ENCODE data around the gene GABBR1. TPM values are rescaled to one million over a fixed set of nuclear protein-coding genes. Genes with fewer than 3 reads are reported as not detected.

GABBR1 gene
- total and polyA plus RNA-seq, 2 donors (not counting 3 experiments of a cell fraction or from before 2014, with no cell fraction given), result 43.6 to 50.8 TPM

- dilution Hi-C loops (cut with MboI; ENCODE audit: extremely low pct_ligation_motif_present, low sequenced_read_pairs), result no loop called here
- no peak for FAIRE-seq
- Histone ChIP-seq H3K4me2 (ENCODE audit: insufficient read depth, low read length) (peak overlapping the region; percentile 77), H3K9ac (replicated peaks; ENCODE audit: extremely low read depth, insufficient read depth, low read length) (no peak overlapping the region), H3K79me2 (ENCODE audit: control insufficient read depth, insufficient read depth, low read length) (no peaks in the 10 kb centered on the region), H3K9me1 (replicated peaks; ENCODE audit: control insufficient read depth, extremely low read depth, insufficient read depth, low read length) (no peaks in the 10 kb centered on the region), H3K4me1 (ENCODE audit: control insufficient read depth, extremely low read depth, insufficient read depth, low read length) (peaks cover 28% of the 10 kb centered on the region), H3K4me3 (replicated peaks in 1 of 3; ENCODE audit: insufficient read depth in 1 of 3, low read depth in 1 of 3, low read length in 3 of 3) (peak overlapping the region; percentile 57 to 73 (median 62)), H3K9me3 (replicated peaks; ENCODE audit: control insufficient read depth, insufficient read depth, low read length) (no peaks in the 10 kb centered on the region), H4K20me1 (replicated peaks; ENCODE audit: control insufficient read depth, extremely low read depth, insufficient read depth, low read length) (no peaks in the 10 kb centered on the region), H3K27ac (ENCODE audit: insufficient read depth, low read depth, low read length) (no peak overlapping the region), H3K27me3 (ENCODE audit: control insufficient read depth in 2 of 2, insufficient read depth in 2 of 2, low read length in 2 of 2) (no peaks in the 10 kb centered on the region), H2AFZ (ENCODE audit: low read depth, low read length) (peak overlapping the region; percentile 87), H3K36me3 (ENCODE audit: control insufficient read depth in 2 of 2, extremely low read depth in 1 of 2, insufficient read depth in 2 of 2, low read length in 2 of 2) (no peaks in the 10 kb centered on the region)
- DNase-seq (ENCODE audit: low read depth, low spot score), result no peak
- BruUV-seq (replicated peaks), result no TSS peak
- ChIA-PET CTCF (interaction anchor here (1.8 to 2.7 kb wide), 3 partner anchors 14 to 20 kb away, joined by 28 to 34 read pairs (median 30); no protein-coding TSS in a partner anchor), POLR2A (interaction anchor here (1.3 kb wide), 1 partner anchor 17 kb away, joined by 7 read pairs; no protein-coding TSS in a partner anchor)
- TF ChIP-seq CTCF (IDR thresholded peaks at IDR 0.05; ENCODE audit: extremely low read depth in 1 of 2, insufficient read depth in 1 of 2, low read depth in 1 of 2, low read length in 2 of 2), result no peak
- no peak for TF ChIP-seq FOS (IDR thresholded peaks at IDR 0.05; ENCODE audit: borderline replicate concordance, insufficient read depth, low read length)
- no peak for TF ChIP-seq GATA2 (IDR thresholded peaks at IDR 0.05; ENCODE audit: insufficient read depth, insufficient read length, low read depth, low read length)
- TF ChIP-seq POLR2AphosphoS5 (IDR thresholded peaks at IDR 0.05; ENCODE audit: insufficient read depth, low read depth, low read length), result no peak
- no peak for TF ChIP-seq JUN (IDR thresholded peaks at IDR 0.05; ENCODE audit: borderline replicate concordance, insufficient read depth, insufficient read length, low read depth)
- TF ChIP-seq POLR2A (IDR thresholded peaks at IDR 0.05; ENCODE audit: low read depth, low read length), result no peak
- no peak for TF ChIP-seq EZH2 (IDR thresholded peaks at IDR 0.05; ENCODE audit: borderline replicate concordance, low read depth, low read length, severe bottlenecking)
- TF ChIP-seq MYC (IDR thresholded peaks at IDR 0.05; ENCODE audit: low read depth, low read length), result no peak
- TF ChIP-seq MAX (IDR thresholded peaks at IDR 0.05; ENCODE audit: insufficient read depth, insufficient read length), result no peak
- intact Hi-C loops (cut with micrococcal nuclease), result loop anchor here (1.0 kb wide), 1 partner anchor 17 kb away; no protein-coding TSS in a partner anchor
Measured at GRCh38 chr6:29633534-29633905, 537 bp upstream of the GABBR1 start.

Data from endothelial cell of umbilical vein (primary cell).